Measurements from ENCODE around the gene MPPED2.

GRCh38 chr11:30440510-30440909 lies 145.6 kb downstream of the MPPED2 start:
- TF ChIP-seq YY1 (IDR thresholded peaks at IDR 0.05; ENCODE audit: insufficient read depth, insufficient replicate concordance, low read depth, low read length): no peak
- no peak for TF ChIP-seq ZNF549 (CRISPR knock-in tag; IDR thresholded peaks at IDR 0.05)
- TF ChIP-seq HOXA7 (CRISPR knock-in tag; IDR thresholded peaks at IDR 0.05): no peak
- no peak for TF ChIP-seq SMC3 (IDR thresholded peaks at IDR 0.05; ENCODE audit: low read length)
- no peak for TF ChIP-seq CTCF (CRISPR knock-in tag; IDR thresholded peaks at IDR 0.05)
- TF ChIP-seq ZNF232 (CRISPR knock-in tag; IDR thresholded peaks at IDR 0.05; ENCODE audit: borderline replicate concordance): no peak
- no peak for TF ChIP-seq ZBTB8A (CRISPR knock-in tag; IDR thresholded peaks at IDR 0.05; ENCODE audit: borderline replicate concordance, low read depth)
- no peak for TF ChIP-seq POLR2A (IDR thresholded peaks at IDR 0.05; ENCODE audit: insufficient read depth in 1 of 2, low read depth in 2 of 2, low read length in 2 of 2)
- no peak for TF ChIP-seq PBX3 (CRISPR knock-in tag; IDR thresholded peaks at IDR 0.05; ENCODE audit: borderline replicate concordance)
- no peak for TF ChIP-seq NFAT5 (CRISPR knock-in tag; IDR thresholded peaks at IDR 0.05)
- no peak for TF ChIP-seq EZH2 (conservative IDR thresholded peaks at IDR 0.05; ENCODE audit: low read depth, low read length)
- TF ChIP-seq ETV6 (CRISPR knock-in tag; conservative IDR thresholded peaks at IDR 0.05): no peak
- TF ChIP-seq CEBPG (CRISPR knock-in tag; IDR thresholded peaks at IDR 0.05): no peak
